LNCAP (cell line): ENCODE data around the gene SLC23A2.

Experiments
- TF ChIP-seq, protein P1 (sequence below): fragments of 450-650 bp; IDR thresholded peaks from 2 replicates; pipeline ENCODE4 v1.5.1; 2017; ENCODE audit warnings: mild to moderate bottlenecking

Gene SLC23A2

DNA sequence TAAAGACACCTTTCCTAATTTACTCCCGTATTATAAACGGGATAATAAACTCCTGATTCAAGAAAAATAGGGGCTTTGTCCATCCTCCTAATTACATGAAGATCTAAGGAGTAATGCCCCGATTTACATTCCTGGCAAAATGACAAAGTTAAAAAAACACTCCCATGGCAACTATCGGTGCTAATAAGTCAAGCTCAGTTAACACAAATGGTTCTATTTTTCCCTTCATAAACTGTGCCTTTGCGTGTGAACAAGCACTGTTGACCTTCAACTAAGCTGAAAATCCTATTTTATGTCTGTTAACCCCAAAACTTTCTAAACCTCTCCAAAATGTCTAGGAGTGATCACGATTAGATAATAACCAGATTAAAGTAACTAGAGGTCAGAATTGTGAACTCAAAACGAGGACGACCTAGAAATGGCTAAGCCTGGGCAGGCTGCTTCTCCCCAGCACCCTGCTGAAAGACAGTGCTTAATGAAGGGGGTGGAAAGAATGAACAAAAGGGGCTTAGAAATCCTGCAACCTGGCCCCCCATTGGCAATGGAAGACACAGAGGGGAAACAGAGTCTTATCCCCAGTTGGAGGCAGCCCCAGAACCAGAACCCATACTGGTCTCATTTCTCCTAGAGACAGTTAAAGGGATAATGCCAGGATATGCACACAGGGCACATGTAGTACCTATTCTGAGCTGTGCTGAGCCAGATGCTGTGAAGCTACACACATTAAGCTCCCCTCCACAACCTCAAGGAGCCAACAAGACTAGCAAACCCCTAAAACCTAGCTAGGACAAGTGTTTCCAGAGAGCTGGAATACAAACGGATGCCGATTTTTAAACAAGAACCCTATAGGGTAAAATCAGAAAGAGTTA is 23.0 kb downstream of the SLC23A2 start:
- TF ChIP-seq, protein P1, sequence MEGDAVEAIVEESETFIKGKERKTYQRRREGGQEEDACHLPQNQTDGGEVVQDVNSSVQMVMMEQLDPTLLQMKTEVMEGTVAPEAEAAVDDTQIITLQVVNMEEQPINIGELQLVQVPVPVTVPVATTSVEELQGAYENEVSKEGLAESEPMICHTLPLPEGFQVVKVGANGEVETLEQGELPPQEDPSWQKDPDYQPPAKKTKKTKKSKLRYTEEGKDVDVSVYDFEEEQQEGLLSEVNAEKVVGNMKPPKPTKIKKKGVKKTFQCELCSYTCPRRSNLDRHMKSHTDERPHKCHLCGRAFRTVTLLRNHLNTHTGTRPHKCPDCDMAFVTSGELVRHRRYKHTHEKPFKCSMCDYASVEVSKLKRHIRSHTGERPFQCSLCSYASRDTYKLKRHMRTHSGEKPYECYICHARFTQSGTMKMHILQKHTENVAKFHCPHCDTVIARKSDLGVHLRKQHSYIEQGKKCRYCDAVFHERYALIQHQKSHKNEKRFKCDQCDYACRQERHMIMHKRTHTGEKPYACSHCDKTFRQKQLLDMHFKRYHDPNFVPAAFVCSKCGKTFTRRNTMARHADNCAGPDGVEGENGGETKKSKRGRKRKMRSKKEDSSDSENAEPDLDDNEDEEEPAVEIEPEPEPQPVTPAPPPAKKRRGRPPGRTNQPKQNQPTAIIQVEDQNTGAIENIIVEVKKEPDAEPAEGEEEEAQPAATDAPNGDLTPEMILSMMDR = no peak

DNA sequence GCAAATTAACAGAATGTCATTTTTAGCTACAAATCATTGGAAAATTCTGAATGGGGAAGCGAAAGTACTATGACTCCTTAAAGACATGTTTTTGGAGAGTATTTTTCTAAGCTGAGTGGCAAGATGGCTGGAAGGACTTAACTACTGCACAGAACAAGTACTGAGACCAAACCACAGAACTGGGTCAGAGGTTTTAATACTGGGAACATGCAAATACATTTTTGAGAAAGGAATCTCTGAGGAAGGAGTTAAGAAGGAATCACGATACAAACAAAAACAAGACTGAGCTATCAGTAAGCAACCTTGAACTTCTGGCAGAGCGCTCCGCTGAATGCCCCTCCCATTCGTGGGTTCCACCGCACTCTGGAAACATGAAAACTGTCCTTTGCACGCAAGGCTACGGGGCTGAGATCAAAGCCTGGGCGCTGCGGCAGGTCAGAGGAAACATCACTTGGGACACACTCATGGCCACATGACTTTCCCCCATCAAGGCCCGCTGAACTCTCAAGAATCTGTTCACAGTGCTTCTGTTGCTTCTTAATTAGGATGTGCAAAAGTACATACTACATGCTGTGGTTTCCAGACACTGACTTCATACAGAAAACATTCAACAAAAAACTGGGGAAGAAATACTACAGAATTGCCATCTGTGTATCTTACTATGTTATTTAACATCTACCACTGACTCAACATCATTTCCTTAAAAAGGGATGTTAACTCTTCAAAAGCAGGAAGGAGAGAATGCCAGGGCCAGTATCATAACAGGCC is 27.8 kb downstream of the SLC23A2 start:
- TF ChIP-seq, protein P1 = no peak

DNA sequence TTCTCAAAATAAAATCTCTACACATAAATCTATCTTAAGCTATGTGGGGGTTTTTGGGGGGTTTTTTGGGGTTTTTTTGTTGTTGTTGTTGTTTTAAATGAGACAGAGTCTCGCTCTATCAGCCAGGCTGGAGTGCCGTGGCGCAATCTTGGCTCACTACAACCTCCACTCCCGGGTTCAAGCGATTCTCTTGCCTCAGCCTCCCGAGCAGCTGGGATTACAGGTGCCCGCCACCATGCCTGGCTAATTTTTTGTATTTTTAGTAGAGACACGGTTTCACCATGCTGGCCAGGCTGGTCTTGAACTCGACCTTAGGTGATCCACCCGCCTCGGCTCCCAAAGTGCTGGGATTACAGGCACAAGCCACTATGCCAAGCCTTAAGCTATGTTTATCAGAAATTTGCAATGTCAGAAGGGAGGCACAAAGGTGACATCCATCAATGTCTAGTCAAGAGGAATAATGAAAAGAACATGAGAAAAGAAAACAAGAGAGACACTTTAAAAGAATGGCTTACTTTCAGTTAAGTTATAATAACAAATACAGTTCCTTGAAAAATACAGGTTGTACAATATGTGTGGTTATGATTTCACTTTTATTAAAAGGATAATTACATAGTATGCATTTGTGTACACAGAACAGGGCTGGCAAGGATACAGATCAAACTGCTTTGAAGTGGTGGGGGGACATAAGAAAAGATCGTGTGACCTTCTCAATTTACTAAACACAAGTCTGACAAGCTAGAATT is 28.6 kb downstream of the SLC23A2 start:
- TF ChIP-seq, protein P1 = no peak

DNA sequence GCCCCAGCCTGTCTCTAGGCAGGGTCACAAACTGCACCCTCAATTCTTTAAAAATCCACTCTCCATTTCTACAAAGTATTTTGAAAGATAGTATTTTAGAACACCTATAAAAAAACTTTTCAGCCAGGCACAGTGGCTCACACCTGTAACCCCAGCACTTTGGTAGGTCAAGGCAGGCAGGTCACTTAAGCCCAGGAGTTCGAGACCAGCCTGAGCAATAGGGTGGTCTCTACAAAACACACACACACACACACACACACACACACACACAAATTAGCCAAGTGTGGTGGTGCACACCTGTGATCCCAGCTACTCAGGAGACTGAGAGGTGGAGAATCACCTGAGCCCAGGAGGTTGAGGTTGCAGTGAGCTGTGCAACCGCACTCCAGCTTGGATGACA is 30.2 kb downstream of the SLC23A2 start:
- TF ChIP-seq, protein P1 = no peak

DNA sequence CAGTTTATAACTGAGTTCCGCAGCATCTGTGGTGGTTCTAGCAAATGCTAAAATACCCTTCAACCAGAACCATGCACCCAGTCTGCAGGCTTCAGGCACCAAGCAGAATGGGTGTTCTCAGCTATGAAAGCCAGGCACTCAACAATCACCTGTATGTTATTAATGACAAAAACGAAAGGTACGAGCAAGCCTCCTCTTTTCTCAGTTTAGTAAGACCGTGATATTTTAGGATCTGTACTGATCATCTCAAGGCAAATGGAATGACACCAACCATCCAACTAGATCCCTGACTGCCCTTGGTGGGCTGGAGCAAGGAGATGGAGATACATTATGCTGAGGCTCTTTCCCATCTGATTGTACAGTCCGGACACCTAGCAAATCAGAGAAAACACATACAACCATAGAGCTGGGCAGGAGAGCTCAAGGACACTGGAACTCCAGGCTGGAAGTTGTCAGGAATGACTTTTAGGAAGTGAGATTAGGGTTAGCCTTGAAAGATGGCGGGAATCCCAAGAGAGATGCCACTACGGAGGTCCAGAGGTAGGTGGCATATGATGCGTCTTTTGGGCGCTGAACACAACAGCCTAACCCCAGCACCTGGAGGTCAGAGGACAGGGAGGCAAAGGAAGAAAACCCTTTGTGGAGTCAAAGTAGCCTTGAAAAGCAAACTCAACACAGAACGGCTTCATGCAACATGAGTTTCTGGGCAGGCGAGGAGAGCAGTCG is 33.4 kb downstream of the SLC23A2 start:
- TF ChIP-seq, protein P1 = no peak

DNA sequence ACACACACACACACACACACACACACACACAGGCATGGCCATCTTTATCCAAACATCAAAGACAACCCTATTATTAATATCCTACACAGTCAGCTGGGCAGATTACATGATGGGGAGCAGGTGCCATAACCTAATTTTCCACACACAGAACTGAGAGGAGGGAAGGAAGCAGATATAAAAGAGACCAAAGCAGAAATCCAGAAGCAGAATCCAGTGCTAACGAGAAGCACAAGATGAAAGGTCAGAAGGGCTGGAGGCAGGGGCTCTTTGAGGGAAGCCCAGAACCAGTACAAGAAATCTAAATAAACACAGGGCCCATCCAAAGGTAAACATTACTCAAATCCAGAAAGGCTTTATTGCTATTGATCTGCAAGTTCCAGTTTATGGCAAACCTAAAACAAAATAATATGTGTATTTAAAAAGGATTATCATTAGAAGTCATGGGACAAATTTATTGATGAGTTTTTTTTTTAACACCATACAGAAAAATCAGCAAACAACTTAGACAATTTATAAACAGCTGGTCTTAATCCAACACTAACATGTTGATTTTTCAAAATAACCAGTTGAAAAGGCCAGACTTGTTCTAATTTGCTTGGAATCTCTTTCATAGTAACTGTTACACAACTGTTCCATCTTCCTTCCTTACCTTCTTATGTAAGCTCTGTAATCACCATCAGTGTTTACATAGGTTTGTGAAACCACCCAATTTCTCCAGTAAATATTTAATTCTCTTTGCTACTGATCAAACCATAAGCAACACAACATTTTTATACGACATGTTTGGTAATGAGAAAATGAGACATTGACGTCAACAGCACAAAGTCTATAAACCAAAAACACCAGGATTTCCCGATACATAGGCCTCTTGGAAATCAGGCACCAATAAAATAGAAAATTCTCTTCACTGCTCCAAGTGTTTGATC is 34.2 kb downstream of the SLC23A2 start:
- TF ChIP-seq, protein P1 = no peak
